HCT116 (cell line): ENCODE data around the gene MMS19. TPM values are rescaled to one million over a fixed set of nuclear protein-coding genes. Genes with fewer than 3 reads are reported as not detected.
"Not testable (repeated sequence)": the region's sequence is repeated elsewhere in the genome, so short reads cannot be mapped to it uniquely, and the experiment has no call there.

Experiments used
- ATAC-seq: fragments of 200-7000 bp; cut with Tn5 transposase; 2 replicates; pipeline ENCODE4 v1.9.1; 2020; ENCODE audit warnings: mild to moderate bottlenecking, moderate library complexity
- BruUV-seq: library from RNA; stranded (reverse); fragments of 400-500 nt; replicated peaks from 2 replicates; lab custom pipeline; 2021; lab: Mats Ljungman, UMichigan
- CTCF ChIA-PET: fragments of 300-600 bp; sonication (Branson Sonifier 250); formaldehyde crosslinking; loops from one replicate; lab custom pipeline; 2021; ENCODE audit warnings: antibody characterized with exemption; lab: Charles Lee
- POLR2A ChIA-PET: fragments of 300-600, 350-600 bp; sonication (Branson Sonifier 250); formaldehyde crosslinking; loops from one replicate; lab custom pipeline; 2021; ENCODE audit warnings: antibody characterized with exemption; lab: Charles Lee
- RAD21 ChIA-PET, 2 experiments: fragments of 300-600 bp; sonication (Branson Sonifier 250); formaldehyde crosslinking; loops; one replicate each; lab custom pipeline; 2023; ENCODE audit warnings: low total read pairs in 2 of 2; ENCODE audit not compliant: uncharacterized antibody in 2 of 2, unreplicated experiment in 2 of 2, low non-redundant PET in 1 of 2; lab: Charles Lee
- DNase-seq: peaks from one replicate; pipeline ENCODE4 v3.0.0-alpha.2; 2010; ENCODE audit warnings: low read depth, low spot score
- H2AFZ ChIP-seq: fragments of 200-600 bp; shearing (Covaris generic), sonication (generic); 2 replicates; pipeline ENCODE4 v1.6.1; 2017; ENCODE audit warnings: low read depth, mixed run types, mixed read lengths, antibody characterized with exemption, low read length; ENCODE audit not compliant: poor library complexity, severe bottlenecking
- H3K27ac ChIP-seq: 2 replicates; pipeline ENCODE4 v1.5.1; 2012; ENCODE audit warnings: low read depth, low read length
- H3K27me3 ChIP-seq: fragments of 200-600 bp; sonication (generic); 2 replicates; pipeline ENCODE4 v1.6.1; 2016; ENCODE audit warnings: mixed run types, low read length, mixed read lengths; ENCODE audit not compliant: insufficient read depth
- H3K36me3 ChIP-seq, 2 experiments: fragments of 200-500 bp in 1 of 2; fragments of 200-600 bp in 1 of 2; sonication (Bioruptor generic) in 1 of 2; sonication (generic) in 1 of 2; 2 replicates each; pipeline versions ENCODE4 v1.5.1 to v1.6.1; 2014 to 2016; ENCODE audit warnings: low read length in 2 of 2, inconsistent platforms in 1 of 2, mixed read lengths in 1 of 2, mixed run types in 1 of 2; ENCODE audit not compliant: insufficient read depth in 2 of 2, control insufficient read depth in 1 of 2
- H3K4me1 ChIP-seq, 2 experiments: fragments of 200-600 bp in 1 of 2; sonication (generic) in 1 of 2; 2 replicates each; pipeline versions ENCODE4 v1.5.1 to v1.6.1; 2012 to 2017; ENCODE audit warnings: low read length in 2 of 2, inconsistent platforms in 1 of 2, mild to moderate bottlenecking in 1 of 2, mixed read lengths in 1 of 2, mixed run types in 1 of 2, moderate library complexity in 1 of 2; ENCODE audit not compliant: insufficient read depth in 2 of 2, control insufficient read depth in 1 of 2
- H3K4me2 ChIP-seq: fragments of 200-600 bp; sonication (generic); 2 replicates; pipeline ENCODE4 v1.6.1; 2017; ENCODE audit warnings: mixed run types, low read length, mixed read lengths
- H3K4me3 ChIP-seq, 2 experiments: fragments of 200-600 bp in 1 of 2; sonication (generic) in 1 of 2; replicated peaks in 1 of 2; 2 replicates each; pipeline ENCODE4 v1.5.1; 2011 to 2016; ENCODE audit warnings: low read length in 2 of 2, control low read depth in 1 of 2, low read depth in 1 of 2, mild to moderate bottlenecking in 1 of 2, mixed read lengths in 1 of 2, mixed run types in 1 of 2
- H3K79me2 ChIP-seq: fragments of 200-600 bp; sonication (generic); 2 replicates; pipeline ENCODE4 v1.6.1; 2017; ENCODE audit warnings: mild to moderate bottlenecking, mixed run types, low read length, moderate library complexity, mixed read lengths; ENCODE audit not compliant: insufficient read depth
- H3K9ac ChIP-seq: fragments of 200-600 bp; sonication (generic); 2 replicates; pipeline ENCODE4 v1.6.1; 2016; ENCODE audit warnings: low read length, mixed read lengths
- H3K9me2 ChIP-seq: fragments of 200-600 bp; sonication (generic), shearing (Covaris generic); 2 replicates; pipeline ENCODE4 v1.6.1; 2017; ENCODE audit warnings: mixed run types, mild to moderate bottlenecking, moderate library complexity; ENCODE audit not compliant: insufficient read depth
- H3K9me3 ChIP-seq, 2 experiments: fragments of 200-500 bp in 1 of 2; fragments of 200-600 bp in 1 of 2; sonication (Bioruptor generic) in 1 of 2; sonication (generic) in 1 of 2; 2 replicates each; pipeline ENCODE4 v1.6.1; 2014 to 2017; ENCODE audit warnings: low read length in 2 of 2, mixed read lengths in 2 of 2, inconsistent platforms in 1 of 2, low read depth in 1 of 2, mild to moderate bottlenecking in 1 of 2, mixed run types in 1 of 2, moderate library complexity in 1 of 2; ENCODE audit not compliant: control insufficient read depth in 1 of 2, insufficient read depth in 1 of 2
- H4K20me1 ChIP-seq: fragments of 200-600 bp; sonication (generic), shearing (Covaris generic); 2 replicates; pipeline ENCODE4 v1.6.1; 2017; ENCODE audit warnings: mixed run types, mild to moderate bottlenecking, moderate library complexity; ENCODE audit not compliant: insufficient read depth
- CEBPB ChIP-seq: IDR thresholded peaks from 2 replicates; pipeline ENCODE4 v1.6.1; 2012; ENCODE audit warnings: low read depth
- EZH2phosphoT487 ChIP-seq: fragments of 200-600 bp; IDR thresholded peaks from 2 replicates; pipeline ENCODE4 v1.6.1; 2018; ENCODE audit warnings: antibody characterized with exemption, borderline replicate concordance
- JUND ChIP-seq: IDR thresholded peaks from 2 replicates; pipeline ENCODE4 v1.6.1; 2012
- POLR2A ChIP-seq: IDR thresholded peaks from 2 replicates; pipeline ENCODE4 v1.7.0; 2011; ENCODE audit warnings: borderline replicate concordance; ENCODE audit not compliant: insufficient read depth, insufficient read length; ENCODE audit errors: extremely low read depth
- SIN3A ChIP-seq: IDR thresholded peaks from 2 replicates; pipeline ENCODE4 v1.6.1; 2012; ENCODE audit warnings: low read depth
- SP1 ChIP-seq: IDR thresholded peaks from 2 replicates; pipeline ENCODE4 v1.6.1; 2012; ENCODE audit warnings: low read depth
- YY1 ChIP-seq: IDR thresholded peaks from 2 replicates; pipeline ENCODE4 v1.6.1; 2011; ENCODE audit warnings: low read length, low read depth, moderate library complexity, mild to moderate bottlenecking; ENCODE audit not compliant: insufficient replicate concordance; ENCODE audit errors: extremely low read depth
- ZNF274 ChIP-seq: fragments of 200-500 bp; sonication (Bioruptor generic); IDR thresholded peaks from 2 replicates; pipeline ENCODE4 v1.6.1; 2014; ENCODE audit warnings: mild to moderate bottlenecking, low read depth, low read length, inconsistent platforms
- intact Hi-C: fragments of 100-400 bp; cut with micrococcal nuclease; formaldehyde crosslinking; loops from 2 replicates; pipeline ENCODE4 v1.10.0; 2022
- total RNA-seq: library from RNA; stranded (reverse); gene quantifications from one replicate; pipeline ENCODE4 v1.2.1, GENCODE V29; 2021; ENCODE audit not compliant: unreplicated experiment
- TF ChIP-seq, protein P1 (sequence below): IDR thresholded peaks from 2 replicates; pipeline ENCODE4 v1.6.1; 2011; ENCODE audit warnings: mild to moderate bottlenecking, low read length, moderate library complexity; ENCODE audit not compliant: insufficient replicate concordance; ENCODE audit errors: extremely low read depth
- TF ChIP-seq, protein P2 (sequence below), 3 experiments: fragments of 200-600 bp in 1 of 3; sonication (generic) in 1 of 3; IDR thresholded peaks in 2 of 3; conservative IDR thresholded peaks in 1 of 3; 2 replicates each; pipeline ENCODE4 v1.5.1; 2012 to 2017; ENCODE audit warnings: low read depth in 2 of 3, low read length in 2 of 3, antibody characterized with exemption in 1 of 3, borderline replicate concordance in 1 of 3, control low read depth in 1 of 3, mild to moderate bottlenecking in 1 of 3, mixed read lengths in 1 of 3, mixed run types in 1 of 3, moderate library complexity in 1 of 3; ENCODE audit not compliant: insufficient read depth in 1 of 3

The MMS19 gene
- total RNA-seq, 1 experiment from 2014 or later: 101 TPM

DNA sequence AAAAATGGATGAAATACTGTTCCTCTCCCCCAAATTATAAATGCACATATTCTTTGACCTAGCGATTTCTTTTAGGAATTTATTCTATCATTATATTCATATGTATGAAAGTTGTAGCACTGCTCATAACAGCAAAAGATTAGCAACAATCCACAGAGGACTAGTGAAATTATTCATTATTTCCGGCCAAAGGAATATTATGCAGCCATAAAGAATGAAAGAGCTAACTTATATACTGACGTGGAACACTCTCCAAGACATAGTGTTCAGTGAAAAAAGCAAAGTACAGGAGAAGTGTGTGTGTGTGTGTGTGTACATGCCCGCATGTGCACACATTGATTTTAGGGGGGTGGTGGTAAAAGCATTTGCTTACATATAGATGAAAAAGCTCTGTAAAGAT, 23.3 kb downstream of the MMS19 start:
- Histone ChIP-seq H2AFZ (no peak overlapping the region), H4K20me1 (peaks cover 3% of the 10 kb centered on the region; the same call in 1 of the 2 replicates), H3K4me2 (no peak overlapping the region), H3K36me3 (peaks cover 64 to 71% of the 10 kb centered on the region in 2 experiments), H3K9ac (no peak overlapping the region), H3K27me3 (no peaks in the 10 kb centered on the region), H3K9me2 (no peaks in the 10 kb centered on the region), H3K4me1 (no peaks in the 10 kb centered on the region; a peak in 1 of 4 replicates), H3K27ac (no peak overlapping the region), H3K79me2 (no peaks in the 10 kb centered on the region; the same call in 1 of the 2 replicates), H3K4me3 (no peak overlapping the region), H3K9me3 (no peaks in the 10 kb centered on the region)
- ATAC-seq: no peak
- ChIA-PET POLR2A (no interaction called here), RAD21 (no interaction called here), CTCF (interaction anchor here (1.6 kb wide), 1 partner anchor 11 kb away, joined by 4 read pairs; no protein-coding TSS in a partner anchor)
- no TSS peak for BruUV-seq
- DNase-seq: no peak
- intact Hi-C loops: no loop called here
- TF ChIP-seq JUND: no peak
- TF ChIP-seq, protein P1, sequence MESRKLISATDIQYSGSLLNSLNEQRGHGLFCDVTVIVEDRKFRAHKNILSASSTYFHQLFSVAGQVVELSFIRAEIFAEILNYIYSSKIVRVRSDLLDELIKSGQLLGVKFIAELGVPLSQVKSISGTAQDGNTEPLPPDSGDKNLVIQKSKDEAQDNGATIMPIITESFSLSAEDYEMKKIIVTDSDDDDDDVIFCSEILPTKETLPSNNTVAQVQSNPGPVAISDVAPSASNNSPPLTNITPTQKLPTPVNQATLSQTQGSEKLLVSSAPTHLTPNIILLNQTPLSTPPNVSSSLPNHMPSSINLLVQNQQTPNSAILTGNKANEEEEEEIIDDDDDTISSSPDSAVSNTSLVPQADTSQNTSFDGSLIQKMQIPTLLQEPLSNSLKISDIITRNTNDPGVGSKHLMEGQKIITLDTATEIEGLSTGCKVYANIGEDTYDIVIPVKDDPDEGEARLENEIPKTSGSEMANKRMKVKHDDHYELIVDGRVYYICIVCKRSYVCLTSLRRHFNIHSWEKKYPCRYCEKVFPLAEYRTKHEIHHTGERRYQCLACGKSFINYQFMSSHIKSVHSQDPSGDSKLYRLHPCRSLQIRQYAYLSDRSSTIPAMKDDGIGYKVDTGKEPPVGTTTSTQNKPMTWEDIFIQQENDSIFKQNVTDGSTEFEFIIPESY: no peak
- TF ChIP-seq ZNF274: no peak
- no peak for TF ChIP-seq CEBPB
- no peak for TF ChIP-seq SIN3A
- TF ChIP-seq YY1: no peak
- TF ChIP-seq POLR2A: no peak
- TF ChIP-seq, protein P2, sequence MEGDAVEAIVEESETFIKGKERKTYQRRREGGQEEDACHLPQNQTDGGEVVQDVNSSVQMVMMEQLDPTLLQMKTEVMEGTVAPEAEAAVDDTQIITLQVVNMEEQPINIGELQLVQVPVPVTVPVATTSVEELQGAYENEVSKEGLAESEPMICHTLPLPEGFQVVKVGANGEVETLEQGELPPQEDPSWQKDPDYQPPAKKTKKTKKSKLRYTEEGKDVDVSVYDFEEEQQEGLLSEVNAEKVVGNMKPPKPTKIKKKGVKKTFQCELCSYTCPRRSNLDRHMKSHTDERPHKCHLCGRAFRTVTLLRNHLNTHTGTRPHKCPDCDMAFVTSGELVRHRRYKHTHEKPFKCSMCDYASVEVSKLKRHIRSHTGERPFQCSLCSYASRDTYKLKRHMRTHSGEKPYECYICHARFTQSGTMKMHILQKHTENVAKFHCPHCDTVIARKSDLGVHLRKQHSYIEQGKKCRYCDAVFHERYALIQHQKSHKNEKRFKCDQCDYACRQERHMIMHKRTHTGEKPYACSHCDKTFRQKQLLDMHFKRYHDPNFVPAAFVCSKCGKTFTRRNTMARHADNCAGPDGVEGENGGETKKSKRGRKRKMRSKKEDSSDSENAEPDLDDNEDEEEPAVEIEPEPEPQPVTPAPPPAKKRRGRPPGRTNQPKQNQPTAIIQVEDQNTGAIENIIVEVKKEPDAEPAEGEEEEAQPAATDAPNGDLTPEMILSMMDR (IDR thresholded peaks at IDR 0.05 in 2 of 3, conservative IDR thresholded peaks at IDR 0.05 in 1 of 3; ENCODE audit: borderline replicate concordance in 1 of 3, insufficient read depth in 1 of 3, low read depth in 2 of 3, low read length in 2 of 3): no peak
- no peak for TF ChIP-seq SP1
- TF ChIP-seq EZH2phosphoT487: no peak

DNA sequence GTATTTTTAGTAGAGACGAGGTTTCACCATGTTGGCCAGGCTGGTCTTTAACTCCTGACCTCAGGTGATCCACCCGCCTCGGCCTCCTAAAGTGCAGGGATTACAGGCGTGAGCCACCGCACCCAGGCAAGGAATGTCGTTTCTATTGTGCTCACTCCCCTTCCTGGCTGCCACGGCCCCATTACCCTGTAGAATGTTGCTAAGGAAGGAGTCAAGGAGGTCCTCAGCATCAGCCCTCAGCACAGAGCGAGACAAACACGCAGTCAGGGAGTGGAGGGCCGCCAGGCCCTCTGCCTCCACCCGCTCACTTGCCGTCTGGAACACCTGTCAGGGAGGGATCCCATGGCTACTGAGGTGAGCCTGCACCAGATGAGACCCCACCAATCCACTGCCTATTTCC, 29.4 kb downstream of the MMS19 start:
- H3K9ac ChIP-seq, BruUV-seq, H3K9me3 ChIP-seq, H3K79me2 ChIP-seq, intact Hi-C loops, H3K9me2 ChIP-seq, DNase-seq, H4K20me1 ChIP-seq, POLR2A ChIA-PET, H3K27ac ChIP-seq, H2AFZ ChIP-seq, H3K27me3 ChIP-seq, H3K4me2 ChIP-seq, ATAC-seq, H3K4me3 ChIP-seq, RAD21 ChIA-PET: not testable (repeated sequence)
- CTCF ChIA-PET: interaction anchor here (1.0 kb wide), 1 partner anchor 401 kb away, joined by 3 read pairs; no protein-coding TSS in a partner anchor
- H3K36me3 ChIP-seq: peaks cover 51 to 58% of the 10 kb centered on the region in 2 experiments
- peaks cover 19 to 36% of the 10 kb centered on the region in 2 experiments for H3K4me1 ChIP-seq
